ENCODE measurements around the gene SNX33. TPM values are rescaled to one million over a fixed set of nuclear protein-coding genes. Genes with fewer than 3 reads are reported as not detected.

SNX33 gene
- total RNA-seq, 1 donor from 2014 or later = 29.3 TPM

DNA sequence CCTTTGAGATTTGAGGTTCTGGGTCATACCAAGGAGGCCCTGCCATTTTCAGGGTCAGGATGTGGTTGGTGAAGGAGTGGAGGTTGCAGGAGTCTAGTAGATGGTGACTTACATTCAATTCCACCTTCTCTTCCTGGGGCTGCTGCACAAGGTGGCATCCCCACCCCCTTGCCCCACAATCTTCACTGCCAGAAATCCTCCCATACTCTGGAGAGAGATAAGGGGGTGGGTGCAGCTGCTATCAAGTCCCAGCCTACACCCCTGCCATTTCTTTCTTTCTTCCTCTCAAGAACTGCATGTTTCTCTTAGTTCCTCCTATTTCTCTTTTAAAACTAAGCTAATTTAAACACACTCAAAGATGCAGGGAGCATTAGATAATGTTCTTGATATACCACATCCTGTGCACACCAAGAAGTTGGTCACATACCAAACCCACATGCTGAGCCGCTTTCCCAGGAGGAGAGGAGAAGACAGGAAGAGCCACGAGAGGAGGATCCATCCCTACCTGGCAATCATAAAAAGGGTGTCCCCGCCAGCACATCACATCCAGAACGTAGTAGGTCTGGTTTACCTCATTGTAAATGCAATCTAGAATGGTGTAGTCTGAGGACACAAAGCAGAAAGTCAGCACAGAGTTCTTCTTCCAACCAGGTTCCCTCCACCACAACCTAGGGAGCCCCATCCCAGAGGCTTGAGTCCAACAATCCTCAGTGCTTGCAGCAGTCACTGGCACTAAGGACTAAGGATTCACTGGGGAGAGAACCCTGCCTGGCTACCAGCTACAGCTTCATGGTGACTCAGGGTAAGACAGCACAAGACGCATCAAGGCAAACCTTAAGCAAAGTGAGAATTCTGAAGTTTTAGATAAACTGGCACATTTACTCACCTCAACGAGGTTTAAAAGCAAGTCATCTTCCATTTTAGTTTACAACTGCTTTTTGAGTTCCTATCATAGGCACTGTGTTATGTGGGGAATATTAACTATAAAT, 40.7 kb upstream of the SNX33 start:
- TF ChIP-seq, protein P1, sequence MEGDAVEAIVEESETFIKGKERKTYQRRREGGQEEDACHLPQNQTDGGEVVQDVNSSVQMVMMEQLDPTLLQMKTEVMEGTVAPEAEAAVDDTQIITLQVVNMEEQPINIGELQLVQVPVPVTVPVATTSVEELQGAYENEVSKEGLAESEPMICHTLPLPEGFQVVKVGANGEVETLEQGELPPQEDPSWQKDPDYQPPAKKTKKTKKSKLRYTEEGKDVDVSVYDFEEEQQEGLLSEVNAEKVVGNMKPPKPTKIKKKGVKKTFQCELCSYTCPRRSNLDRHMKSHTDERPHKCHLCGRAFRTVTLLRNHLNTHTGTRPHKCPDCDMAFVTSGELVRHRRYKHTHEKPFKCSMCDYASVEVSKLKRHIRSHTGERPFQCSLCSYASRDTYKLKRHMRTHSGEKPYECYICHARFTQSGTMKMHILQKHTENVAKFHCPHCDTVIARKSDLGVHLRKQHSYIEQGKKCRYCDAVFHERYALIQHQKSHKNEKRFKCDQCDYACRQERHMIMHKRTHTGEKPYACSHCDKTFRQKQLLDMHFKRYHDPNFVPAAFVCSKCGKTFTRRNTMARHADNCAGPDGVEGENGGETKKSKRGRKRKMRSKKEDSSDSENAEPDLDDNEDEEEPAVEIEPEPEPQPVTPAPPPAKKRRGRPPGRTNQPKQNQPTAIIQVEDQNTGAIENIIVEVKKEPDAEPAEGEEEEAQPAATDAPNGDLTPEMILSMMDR (IDR thresholded peaks at IDR 0.05; ENCODE audit: unreplicated experiment) = no peak
- H3K27ac Mint-ChIP-seq = no peak overlapping the region
- no peak overlapping the region for H3K4me3 Mint-ChIP-seq (ENCODE audit: low read depth)
- no peaks in the 10 kb centered on the region for H3K4me1 Mint-ChIP-seq (ENCODE audit: low read depth)
- no peak for DNase-seq (ENCODE audit: low spot score, unreplicated experiment)
- H3K27me3 Mint-ChIP-seq = no peaks in the 10 kb centered on the region
- H3K9me3 Mint-ChIP-seq (ENCODE audit: low read depth) = no peaks in the 10 kb centered on the region
- peaks cover 20% of the 10 kb centered on the region for H3K36me3 Mint-ChIP-seq (ENCODE audit: insufficient read depth)

DNA sequence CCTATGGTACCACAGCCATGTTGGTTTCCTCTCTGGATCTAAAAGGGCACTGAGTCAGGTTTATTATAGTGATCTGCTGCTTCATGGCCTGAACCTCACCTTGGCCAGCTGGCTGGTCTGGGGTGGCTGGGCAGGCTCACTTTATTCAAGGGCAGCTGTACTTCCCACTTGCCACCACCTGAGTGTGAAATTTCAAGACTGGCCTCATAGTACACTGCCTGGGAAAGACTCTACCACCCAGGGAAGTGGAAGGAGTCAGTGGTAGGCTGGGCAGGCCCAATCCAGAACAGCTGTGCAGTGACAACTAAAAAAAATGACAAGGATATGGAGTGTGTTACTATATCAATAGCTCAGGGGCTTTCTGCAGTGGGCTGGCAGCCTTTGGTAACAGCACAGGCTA, 30.9 kb upstream of the SNX33 start:
- Mint-ChIP-seq H3K4me1 (ENCODE audit: low read depth) (no peaks in the 10 kb centered on the region), H3K4me3 (ENCODE audit: low read depth) (no peak overlapping the region), H3K36me3 (ENCODE audit: insufficient read depth) (peaks cover 20% of the 10 kb centered on the region), H3K27me3 (no peaks in the 10 kb centered on the region), H3K9me3 (ENCODE audit: low read depth) (no peaks in the 10 kb centered on the region), H3K27ac (no peak overlapping the region)
- no peak for DNase-seq (ENCODE audit: low spot score, unreplicated experiment)
- TF ChIP-seq, protein P1 (IDR thresholded peaks at IDR 0.05; ENCODE audit: unreplicated experiment) = no peak

DNA sequence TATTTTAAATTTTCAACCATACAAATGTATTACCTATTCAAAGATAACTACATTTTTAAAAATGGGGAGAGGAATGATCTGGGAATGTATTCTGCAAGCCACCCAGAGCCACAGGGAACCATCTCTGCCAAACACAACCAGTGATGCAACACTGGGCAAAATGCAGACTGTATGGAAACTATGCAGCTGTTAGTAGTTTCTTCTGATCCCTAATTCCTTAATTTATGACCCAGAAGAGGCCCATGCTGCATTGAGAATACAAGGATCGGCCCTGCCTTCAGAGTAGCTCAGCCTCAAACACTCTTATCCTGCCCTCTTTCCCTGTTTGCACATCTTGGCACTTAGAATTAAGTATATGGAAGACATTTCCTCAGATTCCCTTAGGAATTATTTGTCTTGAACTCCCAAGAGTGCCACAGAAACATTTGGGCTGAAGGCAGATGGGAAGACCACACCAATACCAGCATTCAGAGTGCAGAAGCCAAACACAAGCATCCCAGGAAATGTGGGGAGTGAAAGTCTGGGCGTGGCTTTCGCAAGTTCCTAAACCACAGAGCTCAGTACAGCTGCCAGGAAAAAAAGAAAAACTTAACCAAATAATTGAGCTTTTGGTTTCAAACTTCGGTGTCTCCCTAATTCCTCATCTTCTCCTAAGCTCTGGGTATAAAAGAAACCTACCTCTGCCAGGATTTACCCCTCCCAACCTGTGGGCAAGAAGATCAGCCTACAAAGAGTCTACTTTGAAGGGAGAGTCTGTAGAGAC, 27.5 kb upstream of the SNX33 start:
- no peak for DNase-seq (ENCODE audit: low spot score, unreplicated experiment)
- Mint-ChIP-seq H3K36me3 (ENCODE audit: insufficient read depth) (peaks cover 9% of the 10 kb centered on the region), H3K4me1 (ENCODE audit: low read depth) (no peaks in the 10 kb centered on the region), H3K9me3 (ENCODE audit: low read depth) (no peaks in the 10 kb centered on the region), H3K27me3 (no peaks in the 10 kb centered on the region), H3K4me3 (ENCODE audit: low read depth) (no peak overlapping the region), H3K27ac (no peak overlapping the region)
- TF ChIP-seq, protein P1 (IDR thresholded peaks at IDR 0.05; ENCODE audit: unreplicated experiment) = no peak

DNA sequence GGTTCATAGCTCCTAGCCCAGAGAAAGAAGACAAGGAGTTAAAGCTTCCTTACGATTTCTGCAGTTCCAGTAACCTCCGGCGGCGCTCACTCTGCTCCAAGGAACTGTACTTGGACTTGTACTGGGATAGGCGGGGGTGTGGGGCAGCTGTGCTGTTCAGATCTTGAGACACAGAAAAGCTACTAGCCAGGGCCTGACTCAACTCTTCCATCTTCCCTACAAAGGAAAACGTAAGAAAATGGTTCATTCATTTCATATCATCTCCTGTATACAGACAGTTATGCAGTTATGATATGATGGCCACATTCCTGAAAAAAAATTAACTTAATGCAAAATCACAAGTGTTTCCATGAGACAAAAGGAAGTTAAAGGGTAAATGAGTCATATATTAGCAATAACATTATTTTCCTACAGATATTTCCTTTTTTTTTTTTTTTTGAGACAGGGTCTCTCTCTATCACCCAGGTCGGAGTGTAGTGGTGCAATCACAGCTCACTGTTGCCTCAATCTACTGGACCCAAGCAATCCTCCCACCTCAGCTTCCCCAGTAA, 26.8 kb upstream of the SNX33 start:
- Mint-ChIP-seq H3K27me3 (no peaks in the 10 kb centered on the region), H3K36me3 (ENCODE audit: insufficient read depth) (peaks cover 5% of the 10 kb centered on the region), H3K9me3 (ENCODE audit: low read depth) (no peaks in the 10 kb centered on the region), H3K4me3 (ENCODE audit: low read depth) (no peak overlapping the region), H3K4me1 (ENCODE audit: low read depth) (peaks cover under 1% of the 10 kb centered on the region), H3K27ac (no peak overlapping the region)
- TF ChIP-seq, protein P1 (IDR thresholded peaks at IDR 0.05; ENCODE audit: unreplicated experiment) = no peak
- DNase-seq (ENCODE audit: low spot score, unreplicated experiment) = no peak

DNA sequence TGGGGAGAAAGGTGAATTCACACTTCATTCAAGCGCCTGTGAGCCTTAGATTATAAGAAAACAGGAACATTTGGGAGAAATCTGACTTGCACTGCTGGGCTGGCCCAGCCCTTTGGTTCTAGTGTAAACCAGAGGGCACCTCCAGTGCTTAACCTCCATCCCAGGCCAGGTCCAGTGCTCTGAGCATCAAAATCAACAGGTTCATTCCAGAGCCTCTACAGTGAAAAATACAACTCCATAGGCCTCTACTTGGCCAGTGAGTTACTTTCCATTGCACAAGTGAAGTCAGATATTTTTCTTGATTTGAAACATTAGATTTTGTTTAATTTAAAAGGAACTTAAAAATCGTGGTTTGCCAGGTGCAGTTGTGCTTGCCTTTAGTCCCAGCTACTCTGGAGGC, 25.2 kb upstream of the SNX33 start:
- DNase-seq (ENCODE audit: low spot score, unreplicated experiment) = no peak
- H3K27ac Mint-ChIP-seq = no peak overlapping the region
- TF ChIP-seq, protein P1 (IDR thresholded peaks at IDR 0.05; ENCODE audit: unreplicated experiment) = no peak
- H3K4me1 Mint-ChIP-seq (ENCODE audit: low read depth) = peaks cover 4% of the 10 kb centered on the region
- H3K36me3 Mint-ChIP-seq (ENCODE audit: insufficient read depth) = peaks cover 3% of the 10 kb centered on the region
- H3K27me3 Mint-ChIP-seq = no peaks in the 10 kb centered on the region
- H3K4me3 Mint-ChIP-seq (ENCODE audit: low read depth) = no peak overlapping the region
- no peaks in the 10 kb centered on the region for H3K9me3 Mint-ChIP-seq (ENCODE audit: low read depth)

Measured in progenitor cell of endocrine pancreas (in vitro differentiated cells).